HEK293 (cell line): ENCODE results near the gene TET1.

Experiments
- CTCF ChIP-seq: fragments of 450-650 bp; formaldehyde crosslinking; IDR thresholded peaks from 2 replicates; pipeline ENCODE4 v1.5.1; 2016; ENCODE audit warnings: missing biosample characterization, missing genetic modification characterization
- ELK4 ChIP-seq: IDR thresholded peaks from 2 replicates; pipeline ENCODE4 v1.6.1; 2011; ENCODE audit warnings: mild to moderate bottlenecking, low read depth, low read length, borderline replicate concordance
- REST ChIP-seq: fragments of 450-650 bp; formaldehyde crosslinking; IDR thresholded peaks from 2 replicates; pipeline ENCODE4 v1.5.1; 2016; ENCODE audit warnings: missing biosample characterization, missing genetic modification characterization
- ZIC2 ChIP-seq: fragments of 450-650 bp; formaldehyde crosslinking; IDR thresholded peaks from 2 replicates; pipeline ENCODE4 v1.5.1; 2016; ENCODE audit warnings: missing biosample characterization, missing genetic modification characterization
- ZNF138 ChIP-seq: fragments of 450-650 bp; formaldehyde crosslinking; IDR thresholded peaks from 2 replicates; pipeline ENCODE4 v1.5.1; 2016; ENCODE audit warnings: missing biosample characterization, missing genetic modification characterization, borderline replicate concordance
- ZNF302 ChIP-seq: fragments of 450-650 bp; formaldehyde crosslinking; IDR thresholded peaks from 2 replicates; pipeline ENCODE4 v1.5.1; 2016; ENCODE audit warnings: missing biosample characterization, missing genetic modification characterization, low read depth
- ZNF560 ChIP-seq: fragments of 450-650 bp; formaldehyde crosslinking; IDR thresholded peaks from 2 replicates; pipeline ENCODE4 v1.5.1; 2017; ENCODE audit warnings: missing biosample characterization, missing genetic modification characterization, borderline replicate concordance
- ZNF707 ChIP-seq: fragments of 450-650 bp; formaldehyde crosslinking; IDR thresholded peaks from 2 replicates; pipeline ENCODE4 v1.5.1; 2016; ENCODE audit warnings: missing biosample characterization, missing genetic modification characterization
- ZNF785 ChIP-seq: fragments of 450-650 bp; formaldehyde crosslinking; IDR thresholded peaks from 2 replicates; pipeline ENCODE4 v1.5.1; 2016; ENCODE audit warnings: missing biosample characterization, missing genetic modification characterization
- TF ChIP-seq, protein P1 (sequence below): fragments of 450-650 bp; formaldehyde crosslinking; IDR thresholded peaks from 2 replicates; pipeline ENCODE4 v1.5.1; 2016; ENCODE audit warnings: missing biosample characterization, missing genetic modification characterization
- TF ChIP-seq, protein P2 (sequence below): fragments of 450-650 bp; formaldehyde crosslinking; IDR thresholded peaks from 2 replicates; pipeline ENCODE4 v1.5.1; 2017; ENCODE audit warnings: missing biosample characterization, missing genetic modification characterization

DNA sequence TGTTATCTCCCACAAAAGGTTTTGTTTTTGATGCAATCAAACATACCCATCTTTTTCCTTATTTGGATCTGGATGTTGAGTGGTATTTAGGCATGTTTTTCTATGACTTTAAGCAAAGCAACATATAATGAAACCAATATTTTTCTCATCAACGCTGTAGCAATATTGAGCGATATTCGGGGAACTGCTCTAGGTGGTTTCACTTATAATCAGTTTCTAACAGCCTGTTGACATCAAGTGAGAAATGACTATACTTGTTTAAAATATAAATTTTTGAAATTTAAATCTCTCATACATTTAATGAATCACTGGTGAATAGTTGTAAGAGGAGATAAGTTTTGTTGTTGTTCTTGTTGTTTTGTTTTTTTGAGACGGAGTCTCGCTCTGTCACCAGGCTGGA lies 108.1 kb downstream of the TET1 start:
- no peak for TF ChIP-seq ZIC2
- no peak for TF ChIP-seq REST
- TF ChIP-seq ZNF138 (tag by site-specific recombination): no peak
- no peak for TF ChIP-seq CTCF (tag by site-specific recombination)
- no peak for TF ChIP-seq ELK4
- no peak for TF ChIP-seq ZNF302
- no peak for TF ChIP-seq ZNF707
- TF ChIP-seq ZNF785 (tag by site-specific recombination): no peak
- TF ChIP-seq, protein P1, sequence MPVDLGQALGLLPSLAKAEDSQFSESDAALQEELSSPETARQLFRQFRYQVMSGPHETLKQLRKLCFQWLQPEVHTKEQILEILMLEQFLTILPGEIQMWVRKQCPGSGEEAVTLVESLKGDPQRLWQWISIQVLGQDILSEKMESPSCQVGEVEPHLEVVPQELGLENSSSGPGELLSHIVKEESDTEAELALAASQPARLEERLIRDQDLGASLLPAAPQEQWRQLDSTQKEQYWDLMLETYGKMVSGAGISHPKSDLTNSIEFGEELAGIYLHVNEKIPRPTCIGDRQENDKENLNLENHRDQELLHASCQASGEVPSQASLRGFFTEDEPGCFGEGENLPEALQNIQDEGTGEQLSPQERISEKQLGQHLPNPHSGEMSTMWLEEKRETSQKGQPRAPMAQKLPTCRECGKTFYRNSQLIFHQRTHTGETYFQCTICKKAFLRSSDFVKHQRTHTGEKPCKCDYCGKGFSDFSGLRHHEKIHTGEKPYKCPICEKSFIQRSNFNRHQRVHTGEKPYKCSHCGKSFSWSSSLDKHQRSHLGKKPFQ (tag by site-specific recombination): no peak
- TF ChIP-seq, protein P2, sequence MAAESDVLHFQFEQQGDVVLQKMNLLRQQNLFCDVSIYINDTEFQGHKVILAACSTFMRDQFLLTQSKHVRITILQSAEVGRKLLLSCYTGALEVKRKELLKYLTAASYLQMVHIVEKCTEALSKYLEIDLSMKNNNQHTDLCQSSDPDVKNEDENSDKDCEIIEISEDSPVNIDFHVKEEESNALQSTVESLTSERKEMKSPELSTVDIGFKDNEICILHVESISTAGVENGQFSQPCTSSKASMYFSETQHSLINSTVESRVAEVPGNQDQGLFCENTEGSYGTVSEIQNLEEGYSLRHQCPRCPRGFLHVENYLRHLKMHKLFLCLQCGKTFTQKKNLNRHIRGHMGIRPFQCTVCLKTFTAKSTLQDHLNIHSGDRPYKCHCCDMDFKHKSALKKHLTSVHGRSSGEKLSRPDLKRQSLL (tag by site-specific recombination): no peak
- TF ChIP-seq ZNF560 (tag by site-specific recombination): no peak
